Activated T-cell treated with anti-CD3 and anti-CD28 coated beads, Interleukin-2, amount 50 U/mL, for 24 hours (primary cell): Measurements from ENCODE around the gene PGAP3.

Experiments
- DNase-seq: peaks from one replicate; pipeline ENCODE4 v3.0.0-alpha.2; 2020
- H3K27ac Mint-ChIP-seq: 2 replicates; pipeline ENCODE4 v1.8.0; 2020; ENCODE audit warnings: mild to moderate bottlenecking, mixed read lengths
- H3K27me3 Mint-ChIP-seq: 2 replicates; pipeline ENCODE4 v1.8.0; 2020; ENCODE audit warnings: mixed read lengths
- H3K36me3 Mint-ChIP-seq: 2 replicates; pipeline ENCODE4 v1.8.0; 2020; ENCODE audit warnings: low read depth, mixed read lengths
- H3K4me1 Mint-ChIP-seq: 2 replicates; pipeline ENCODE4 v1.8.0; 2020; ENCODE audit warnings: low read depth, mixed read lengths
- H3K4me3 Mint-ChIP-seq: 2 replicates; pipeline ENCODE4 v1.8.0; 2020; ENCODE audit warnings: mild to moderate bottlenecking, moderate library complexity, mixed read lengths
- H3K9me3 Mint-ChIP-seq: 2 replicates; pipeline ENCODE4 v1.8.0; 2020; ENCODE audit warnings: mixed read lengths

PGAP3 gene

DNA sequence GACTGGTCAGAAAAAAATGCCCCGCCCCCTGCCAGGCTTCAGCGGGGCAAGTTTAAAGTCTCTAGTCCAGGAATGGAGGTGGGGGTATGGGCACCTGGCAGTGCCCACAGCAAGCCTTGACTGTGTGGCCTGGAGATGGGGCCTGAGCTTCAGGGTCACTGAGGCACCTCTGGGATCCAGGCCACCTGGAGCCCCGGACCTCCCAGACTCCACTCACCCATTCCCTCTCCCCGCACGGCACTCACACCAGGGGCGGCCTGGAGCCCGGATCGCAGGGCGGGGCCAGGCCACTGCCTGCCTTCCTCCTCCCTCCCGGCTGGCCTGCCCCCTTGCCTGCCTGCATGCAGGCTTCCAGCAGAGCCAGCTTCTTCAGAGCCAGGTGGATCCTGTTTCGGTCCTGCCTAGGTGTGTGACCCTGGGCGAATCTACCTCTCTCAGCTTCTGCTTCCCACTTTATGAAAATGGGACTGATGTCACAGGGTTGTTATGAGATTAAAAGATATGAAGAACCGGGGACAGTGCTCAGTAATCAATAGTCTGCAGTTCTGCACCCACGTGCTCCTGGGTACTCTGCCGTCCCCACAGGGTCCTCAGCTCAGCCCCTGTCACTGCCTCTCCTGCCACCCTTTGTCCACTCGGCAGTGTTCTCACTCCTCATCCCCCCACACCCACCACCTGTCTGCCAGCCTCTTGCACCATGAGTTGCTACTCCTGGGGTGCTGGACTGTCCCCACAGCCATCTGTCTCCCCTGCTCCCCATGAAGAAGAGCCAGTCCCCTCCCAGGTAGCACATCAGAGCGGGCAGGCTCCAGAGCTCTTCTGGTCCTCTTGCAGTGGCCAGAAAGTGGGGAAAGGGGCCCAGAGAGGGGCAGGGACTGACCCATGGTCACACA is 23.9 kb downstream of the PGAP3 start:
- Mint-ChIP-seq H3K4me1 (peaks cover 8% of the 10 kb centered on the region), H3K4me3 (no peak overlapping the region), H3K27ac (no peak overlapping the region)

DNA sequence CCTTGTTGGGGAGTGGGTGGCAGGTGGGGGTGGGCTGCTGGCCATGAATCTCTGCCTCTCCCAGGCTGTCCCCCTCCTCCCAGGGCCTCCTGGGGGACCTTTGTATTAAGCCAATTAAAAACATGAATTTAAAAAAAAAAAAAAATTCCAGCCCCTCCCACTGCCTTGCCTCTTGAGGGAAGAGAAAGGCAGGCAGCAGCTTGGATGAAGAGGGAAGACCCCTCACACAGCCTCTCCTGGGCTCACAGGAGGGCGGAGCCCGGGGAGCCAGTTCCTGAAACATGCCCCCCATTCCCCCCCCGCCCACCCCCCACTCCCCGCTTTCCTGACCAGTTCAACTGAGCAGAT is 24.5 kb downstream of the PGAP3 start:
- Mint-ChIP-seq H3K4me3 (no peak overlapping the region), H3K4me1 (peaks cover 7% of the 10 kb centered on the region), H3K9me3 (no peaks in the 10 kb centered on the region), H3K36me3 (peaks cover 44% of the 10 kb centered on the region), H3K27ac (no peak overlapping the region), H3K27me3 (peaks cover 19% of the 10 kb centered on the region)
- no peak for DNase-seq

More for the DNA sequence above, 23.9 kb downstream of the PGAP3 start:
- peaks cover 24% of the 10 kb centered on the region for H3K27me3 Mint-ChIP-seq
- DNase-seq = no peak
- H3K36me3 Mint-ChIP-seq = peaks cover 39% of the 10 kb centered on the region
- H3K9me3 Mint-ChIP-seq = no peaks in the 10 kb centered on the region

DNA sequence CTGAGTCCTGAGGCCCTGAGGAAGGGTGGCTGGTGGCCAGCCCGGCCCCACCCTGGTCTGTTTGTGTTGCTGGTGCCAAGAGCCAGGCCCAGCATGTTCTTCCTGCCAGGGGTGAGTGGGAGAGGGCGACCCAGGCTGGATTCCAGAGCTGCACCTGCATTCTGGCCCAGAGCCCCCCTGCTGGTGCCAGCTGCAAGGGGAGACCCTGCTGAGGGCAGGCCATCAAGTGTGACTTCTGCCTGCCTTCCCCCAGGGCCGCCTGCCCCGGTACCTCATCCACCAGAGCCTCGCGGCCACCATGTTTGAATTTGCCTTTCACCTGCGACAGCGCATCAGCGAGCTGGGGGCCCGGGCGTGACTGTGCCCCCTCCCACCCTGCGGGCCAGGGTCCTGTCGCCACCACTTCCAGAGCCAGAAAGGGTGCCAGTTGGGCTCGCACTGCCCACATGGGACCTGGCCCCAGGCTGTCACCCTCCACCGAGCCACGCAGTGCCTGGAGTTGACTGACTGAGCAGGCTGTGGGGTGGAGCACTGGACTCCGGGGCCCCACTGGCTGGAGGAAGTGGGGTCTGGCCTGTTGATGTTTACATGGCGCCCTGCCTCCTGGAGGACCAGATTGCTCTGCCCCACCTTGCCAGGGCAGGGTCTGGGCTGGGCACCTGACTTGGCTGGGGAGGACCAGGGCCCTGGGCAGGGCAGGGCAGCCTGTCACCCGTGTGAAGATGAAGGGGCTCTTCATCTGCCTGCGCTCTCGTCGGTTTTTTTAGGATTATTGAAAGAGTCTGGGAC is 25.1 kb downstream of the PGAP3 start:
- Mint-ChIP-seq H3K4me1 (peaks cover 12% of the 10 kb centered on the region), H3K36me3 (peaks cover 49% of the 10 kb centered on the region), H3K27me3 (peaks cover 16% of the 10 kb centered on the region), H3K9me3 (no peaks in the 10 kb centered on the region), H3K4me3 (no peak overlapping the region), H3K27ac (no peak overlapping the region)
- DNase-seq = no peak

GRCh38 chr17:39661744-39662541 is 25.9 kb downstream of the PGAP3 start:
- no peak for DNase-seq
- Mint-ChIP-seq H3K9me3 (no peaks in the 10 kb centered on the region), H3K27ac (no peak overlapping the region), H3K4me1 (peaks cover 12% of the 10 kb centered on the region), H3K27me3 (peaks cover 13% of the 10 kb centered on the region), H3K36me3 (peaks cover 53% of the 10 kb centered on the region), H3K4me3 (no peak overlapping the region)

DNA sequence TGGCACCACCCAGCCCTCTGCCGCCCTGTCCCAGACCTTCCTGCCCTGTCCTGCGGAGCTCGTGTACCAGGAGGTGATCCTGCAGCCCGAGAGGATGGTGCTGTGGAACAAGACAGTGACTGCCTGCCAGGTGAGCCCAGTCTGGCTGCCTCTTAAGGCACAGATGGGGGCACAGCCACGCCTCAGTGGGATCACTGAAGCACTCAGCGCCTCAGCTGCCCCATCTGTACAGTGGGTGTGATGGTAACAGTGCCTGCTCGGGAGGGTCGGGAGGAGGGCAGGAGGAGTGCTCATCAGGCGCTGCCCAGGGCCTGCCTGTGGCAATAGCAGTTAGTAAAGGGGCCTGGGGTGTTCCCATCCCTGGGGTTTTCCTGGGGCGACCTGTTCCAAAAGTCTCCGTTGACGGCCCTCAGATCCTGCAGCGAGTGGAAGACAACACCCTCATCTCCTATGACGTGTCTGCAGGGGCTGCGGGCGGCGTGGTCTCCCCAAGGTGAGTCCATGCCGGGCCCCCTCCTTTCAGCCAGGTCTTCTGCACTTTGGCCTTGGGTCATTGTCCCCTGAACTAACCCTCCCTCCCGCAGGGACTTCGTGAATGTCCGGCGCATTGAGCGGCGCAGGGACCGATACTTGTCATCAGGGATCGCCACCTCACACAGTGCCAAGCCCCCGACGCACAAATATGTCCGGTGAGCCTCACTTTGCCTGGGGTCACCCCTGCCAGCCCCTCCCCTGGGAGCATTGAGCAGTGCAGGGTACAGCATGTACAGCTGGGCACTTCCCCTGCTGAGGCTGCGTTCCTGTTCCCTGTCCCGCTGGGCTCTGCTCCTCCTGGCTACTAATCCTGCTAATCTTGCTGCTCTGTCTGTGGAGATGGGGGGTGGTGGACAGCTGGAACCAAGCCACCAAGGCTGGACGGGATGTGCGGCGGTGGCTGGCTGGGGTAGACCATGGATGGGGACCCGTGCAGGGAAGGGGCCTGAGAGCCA is 27.2 kb downstream of the PGAP3 start:
- H3K4me1 Mint-ChIP-seq = peaks cover 10% of the 10 kb centered on the region
- H3K27ac Mint-ChIP-seq = no peak overlapping the region
- no peaks in the 10 kb centered on the region for H3K9me3 Mint-ChIP-seq
- peaks cover 57% of the 10 kb centered on the region for H3K36me3 Mint-ChIP-seq
- no peak for DNase-seq
- no peak overlapping the region for H3K4me3 Mint-ChIP-seq
- H3K27me3 Mint-ChIP-seq = peaks cover 2% of the 10 kb centered on the region

GRCh38 chr17:39660011-39660360 is 27.9 kb downstream of the PGAP3 start:
- Mint-ChIP-seq H3K36me3 (peaks cover 64% of the 10 kb centered on the region), H3K9me3 (no peaks in the 10 kb centered on the region), H3K27me3 (no peaks in the 10 kb centered on the region), H3K27ac (no peak overlapping the region), H3K4me3 (no peak overlapping the region), H3K4me1 (peaks cover 11% of the 10 kb centered on the region)
- no peak for DNase-seq

DNA sequence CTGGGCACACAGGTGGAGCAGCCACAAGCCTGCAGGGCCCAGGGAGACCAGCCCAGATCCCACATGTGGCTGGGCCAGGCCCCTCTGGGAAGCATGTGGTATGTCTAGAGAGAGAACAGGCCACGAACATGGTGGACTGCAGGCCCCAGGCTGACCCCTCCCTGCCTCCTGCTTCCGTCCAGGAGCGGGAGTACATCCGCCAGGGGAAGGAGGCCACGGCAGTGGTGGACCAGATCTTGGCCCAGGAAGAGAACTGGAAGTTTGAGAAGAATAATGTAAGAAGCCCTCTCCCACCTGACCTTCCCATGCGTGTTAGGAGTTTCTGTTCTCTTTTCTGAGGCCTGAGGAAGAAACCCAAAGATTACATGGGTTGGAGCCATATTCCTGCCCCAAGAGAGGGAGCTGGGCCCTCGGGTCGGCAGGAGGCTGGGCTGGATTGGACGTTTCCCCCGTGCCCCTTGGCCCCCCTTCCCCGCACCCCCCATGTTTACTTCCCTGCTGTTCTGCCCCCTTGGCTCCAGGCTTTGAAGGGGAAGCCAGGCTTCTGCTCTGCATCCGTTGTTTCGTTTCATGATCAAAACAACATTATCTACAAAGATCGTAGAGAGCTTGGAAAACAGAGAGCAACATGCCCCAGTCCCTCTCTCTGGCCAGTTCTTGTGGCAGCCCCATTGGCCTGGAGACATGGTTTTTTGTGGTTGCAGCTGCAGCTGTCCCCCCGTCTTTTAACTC is 28.4 kb downstream of the PGAP3 start:
- peaks cover 69% of the 10 kb centered on the region for H3K36me3 Mint-ChIP-seq
- no peak for DNase-seq
- H3K27me3 Mint-ChIP-seq = no peaks in the 10 kb centered on the region
- no peaks in the 10 kb centered on the region for H3K9me3 Mint-ChIP-seq
- peak overlapping the region; percentile 61 for H3K27ac Mint-ChIP-seq
- peaks cover 16% of the 10 kb centered on the region for H3K4me1 Mint-ChIP-seq
- no peak overlapping the region for H3K4me3 Mint-ChIP-seq

DNA sequence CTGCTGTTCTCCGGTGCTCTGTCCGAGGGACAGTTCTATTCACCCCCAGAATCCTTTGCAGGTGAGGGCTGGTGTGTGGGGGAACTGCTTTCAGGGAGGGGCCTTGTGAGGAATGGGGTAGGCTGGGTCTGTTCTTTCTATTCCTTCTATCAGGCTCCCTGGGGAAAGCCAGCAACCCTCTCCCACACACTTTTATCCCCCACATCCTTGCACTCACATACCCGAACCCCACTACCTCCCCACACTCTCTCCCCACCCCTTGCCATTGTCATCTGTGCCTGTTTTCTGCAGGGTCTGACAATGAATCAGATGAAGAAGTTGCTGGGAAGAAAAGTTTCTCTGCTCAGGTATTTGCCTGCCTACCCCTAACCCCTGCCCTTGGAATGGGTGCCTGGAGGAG is 29.1 kb downstream of the PGAP3 start:
- peaks cover 17% of the 10 kb centered on the region for H3K4me1 Mint-ChIP-seq

DNA sequence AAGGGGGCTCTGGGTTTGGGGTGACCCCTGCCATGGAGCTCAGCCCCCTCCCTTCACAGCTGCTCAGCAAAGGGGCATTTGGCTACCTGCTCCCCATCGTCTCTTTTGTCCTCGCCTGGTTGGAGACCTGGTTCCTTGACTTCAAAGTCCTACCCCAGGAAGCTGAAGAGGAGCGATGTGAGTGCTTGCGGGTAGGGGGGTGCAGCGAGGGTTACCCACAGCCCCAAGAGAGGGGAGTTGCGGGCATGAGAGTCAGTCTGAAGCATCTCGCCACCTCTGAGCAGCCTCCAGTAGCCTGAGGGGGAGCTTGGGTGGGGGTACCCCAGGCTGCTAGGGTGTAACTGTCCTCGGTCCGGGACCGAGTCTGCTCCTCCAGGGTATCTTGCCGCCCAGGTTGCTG is 29.5 kb downstream of the PGAP3 start:
- peaks cover 20% of the 10 kb centered on the region for H3K4me1 Mint-ChIP-seq
- no peak overlapping the region for H3K4me3 Mint-ChIP-seq
- DNase-seq = no peak
- no peaks in the 10 kb centered on the region for H3K27me3 Mint-ChIP-seq
- no peak overlapping the region for H3K27ac Mint-ChIP-seq
- peaks cover 74% of the 10 kb centered on the region for H3K36me3 Mint-ChIP-seq
- no peaks in the 10 kb centered on the region for H3K9me3 Mint-ChIP-seq

More for the DNA sequence above, 29.1 kb downstream of the PGAP3 start:
- H3K27me3 Mint-ChIP-seq = no peaks in the 10 kb centered on the region
- DNase-seq = no peak
- H3K36me3 Mint-ChIP-seq = peaks cover 71% of the 10 kb centered on the region
- no peak overlapping the region for H3K4me3 Mint-ChIP-seq
- no peaks in the 10 kb centered on the region for H3K9me3 Mint-ChIP-seq
- no peak overlapping the region for H3K27ac Mint-ChIP-seq

- Mint-ChIP-seq H3K9me3 (no peaks in the 10 kb centered on the region), H3K36me3 (peaks cover 49% of the 10 kb centered on the region), H3K27me3 (no peaks in the 10 kb centered on the region)
Measured at GRCh38 chr17:39655105-39655504, 32.8 kb downstream of the PGAP3 start.

DNA sequence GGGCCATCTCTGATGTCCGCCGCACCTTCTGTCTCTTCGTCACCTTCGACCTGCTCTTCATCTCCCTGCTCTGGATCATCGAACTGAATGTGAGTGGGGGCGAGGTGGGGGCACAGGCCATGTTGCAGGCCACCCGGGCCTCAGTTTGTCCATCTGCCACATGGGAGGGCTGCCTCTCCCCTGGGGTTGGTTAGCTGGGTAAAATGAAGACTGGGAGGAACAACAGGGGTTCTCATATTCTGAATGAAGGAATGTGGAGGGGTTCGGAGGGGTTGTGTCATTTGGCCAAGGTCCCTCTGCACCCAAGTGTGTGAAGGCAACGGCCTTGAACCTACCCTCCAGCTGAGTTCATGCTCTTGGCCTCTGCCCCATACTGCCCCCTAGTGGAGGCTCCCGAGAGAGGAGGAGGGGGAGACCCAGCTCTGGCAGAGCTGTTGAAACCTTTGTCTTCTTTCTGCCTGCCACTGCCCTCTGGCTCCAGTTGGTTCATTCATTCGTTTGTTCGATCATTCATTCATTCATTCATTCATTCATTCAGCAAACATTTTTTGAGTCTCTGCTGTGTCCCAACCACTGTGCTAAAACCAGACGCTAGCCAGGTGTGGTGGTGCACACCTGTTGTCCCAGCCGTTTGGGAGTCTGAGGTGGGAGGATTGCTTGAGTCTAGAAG is 34.1 kb downstream of the PGAP3 start:
- DNase-seq = peak; percentile 84
- H3K4me3 Mint-ChIP-seq = no peak overlapping the region
- H3K27me3 Mint-ChIP-seq = no peaks in the 10 kb centered on the region
- H3K9me3 Mint-ChIP-seq = no peaks in the 10 kb centered on the region
- H3K4me1 Mint-ChIP-seq = peaks cover 40% of the 10 kb centered on the region
- no peak overlapping the region for H3K27ac Mint-ChIP-seq
- peaks cover 41% of the 10 kb centered on the region for H3K36me3 Mint-ChIP-seq

More at GRCh38 chr17:39655105-39655504, 32.8 kb downstream of the PGAP3 start:
- H3K27ac Mint-ChIP-seq = peak overlapping the region; percentile 66
- H3K4me1 Mint-ChIP-seq = peaks cover 36% of the 10 kb centered on the region
- no peak overlapping the region for H3K4me3 Mint-ChIP-seq
- no peak for DNase-seq

- Mint-ChIP-seq H3K27ac (no peak overlapping the region), H3K4me1 (peaks cover 38% of the 10 kb centered on the region), H3K27me3 (no peaks in the 10 kb centered on the region)
Measured at GRCh38 chr17:39653316-39653661, 34.6 kb downstream of the PGAP3 start.

More at GRCh38 chr17:39653316-39653661, 34.6 kb downstream of the PGAP3 start:
- H3K4me3 Mint-ChIP-seq = no peak overlapping the region
- H3K9me3 Mint-ChIP-seq = no peaks in the 10 kb centered on the region
- H3K36me3 Mint-ChIP-seq = peaks cover 37% of the 10 kb centered on the region
- no peak for DNase-seq
